Lower leg skin (tissue), 3 donors: Measurements from ENCODE around the gene TUFM.

Experiments
- CTCF ChIP-seq, 3 donors: fragments of 450-650 bp; IDR thresholded peaks; one replicate each; pipeline ENCODE4 v1.5.1; 2016; ENCODE audit warnings: antibody characterized with exemption in 3 of 3, mild to moderate bottlenecking in 3 of 3, moderate library complexity in 2 of 3
- POLR2A ChIP-seq, 2 donors: fragments of 450-650 bp; IDR thresholded peaks; one replicate each; pipeline ENCODE4 v1.6.1; 2016 to 2017; ENCODE audit warnings: antibody characterized with exemption in 2 of 2, mild to moderate bottlenecking in 1 of 2, moderate library complexity in 1 of 2

- TF ChIP-seq CTCF (IDR thresholded peaks at IDR 0.05) (no peak), POLR2A (IDR thresholded peaks at IDR 0.05) (no peak)
Observed at GRCh38 chr16:28846933-28847273, 755 bp upstream of the TUFM start.
